ENCODE data around the gene DDX1. TPM values are rescaled to one million over a fixed set of nuclear protein-coding genes. Genes with fewer than 3 reads are reported as not detected.

Gene DDX1
- total and polyA plus RNA-seq, 9 of the 15 experiments (the other 6 are each of a cell fraction or from before 2014, with no cell fraction given): 116 to 277 (median 232) TPM

DNA sequence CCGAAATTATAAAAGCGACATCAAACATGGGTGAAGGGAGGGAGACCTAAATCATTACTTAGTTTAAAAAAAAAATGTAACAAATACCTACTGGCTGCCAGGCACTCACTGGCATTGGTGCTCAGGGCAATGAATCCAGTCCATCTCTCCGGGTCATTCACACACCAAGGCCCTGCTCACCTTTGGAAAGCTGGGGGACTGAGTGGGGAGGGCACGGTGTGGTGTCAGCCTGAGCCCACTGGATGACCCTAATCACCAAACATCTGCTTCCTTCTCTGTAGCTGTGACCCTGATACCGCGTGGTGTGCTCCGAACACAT, 336 bp upstream of the DDX1 start (continued):
- TF ChIP-seq, protein P1, sequence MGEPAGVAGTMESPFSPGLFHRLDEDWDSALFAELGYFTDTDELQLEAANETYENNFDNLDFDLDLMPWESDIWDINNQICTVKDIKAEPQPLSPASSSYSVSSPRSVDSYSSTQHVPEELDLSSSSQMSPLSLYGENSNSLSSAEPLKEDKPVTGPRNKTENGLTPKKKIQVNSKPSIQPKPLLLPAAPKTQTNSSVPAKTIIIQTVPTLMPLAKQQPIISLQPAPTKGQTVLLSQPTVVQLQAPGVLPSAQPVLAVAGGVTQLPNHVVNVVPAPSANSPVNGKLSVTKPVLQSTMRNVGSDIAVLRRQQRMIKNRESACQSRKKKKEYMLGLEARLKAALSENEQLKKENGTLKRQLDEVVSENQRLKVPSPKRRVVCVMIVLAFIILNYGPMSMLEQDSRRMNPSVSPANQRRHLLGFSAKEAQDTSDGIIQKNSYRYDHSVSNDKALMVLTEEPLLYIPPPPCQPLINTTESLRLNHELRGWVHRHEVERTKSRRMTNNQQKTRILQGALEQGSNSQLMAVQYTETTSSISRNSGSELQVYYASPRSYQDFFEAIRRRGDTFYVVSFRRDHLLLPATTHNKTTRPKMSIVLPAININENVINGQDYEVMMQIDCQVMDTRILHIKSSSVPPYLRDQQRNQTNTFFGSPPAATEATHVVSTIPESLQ (CRISPR knock-in tag; IDR thresholded peaks at IDR 0.05): peak; percentile 89
- TF ChIP-seq ZBTB11 (CRISPR knock-in tag; IDR thresholded peaks at IDR 0.05) (0 out of 6 replicates have a peak, but pooled peaks of 1 of the 3 experiments have one; percentile 97), CTCF (IDR thresholded peaks at IDR 0.05 in 2 of 3, conservative IDR thresholded peaks at IDR 0.05 in 1 of 3; ENCODE audit: insufficient read depth in 2 of 3, low read depth in 1 of 3, low read length in 3 of 3) (no peak), PHF8 (IDR thresholded peaks at IDR 0.05; ENCODE audit: borderline replicate concordance, low read length) (peak; percentile 55; the same call in 1 of the 2 replicates), PRPF4 (IDR thresholded peaks at IDR 0.05; ENCODE audit: insufficient read depth, low read depth, low read length, poor library complexity, severe bottlenecking) (no peak), TAF9B (IDR thresholded peaks at IDR 0.05; ENCODE audit: partially characterized antibody) (no peak), PHTF2 (CRISPR knock-in tag; IDR thresholded peaks at IDR 0.05) (no peak), NR1H2 (CRISPR knock-in tag; IDR thresholded peaks at IDR 0.05) (peak; percentile 98), RFX7 (CRISPR knock-in tag; IDR thresholded peaks at IDR 0.05) (no peak), SMARCB1 (IDR thresholded peaks at IDR 0.05; ENCODE audit: insufficient read length, low read depth) (no peak), TCF3 (CRISPR knock-in tag; IDR thresholded peaks at IDR 0.05) (peak; percentile 61; the same call in 1 of the 2 replicates), GATA2 (CRISPR knock-in tag; IDR thresholded peaks at IDR 0.05) (0 out of 2 replicates have a peak, but pooled peaks have one; percentile 58), HDAC8 (tag; IDR thresholded peaks at IDR 0.05) (0 out of 2 replicates have a peak, but pooled peaks have one; percentile 69), XRCC3 (IDR thresholded peaks at IDR 0.05) (no peak), RAD21 (CRISPR knock-in tag; conservative IDR thresholded peaks at IDR 0.05 in 1 of 2, IDR thresholded peaks at IDR 0.05 in 1 of 2) (no peak)
- TF ChIP-seq, protein P2, sequence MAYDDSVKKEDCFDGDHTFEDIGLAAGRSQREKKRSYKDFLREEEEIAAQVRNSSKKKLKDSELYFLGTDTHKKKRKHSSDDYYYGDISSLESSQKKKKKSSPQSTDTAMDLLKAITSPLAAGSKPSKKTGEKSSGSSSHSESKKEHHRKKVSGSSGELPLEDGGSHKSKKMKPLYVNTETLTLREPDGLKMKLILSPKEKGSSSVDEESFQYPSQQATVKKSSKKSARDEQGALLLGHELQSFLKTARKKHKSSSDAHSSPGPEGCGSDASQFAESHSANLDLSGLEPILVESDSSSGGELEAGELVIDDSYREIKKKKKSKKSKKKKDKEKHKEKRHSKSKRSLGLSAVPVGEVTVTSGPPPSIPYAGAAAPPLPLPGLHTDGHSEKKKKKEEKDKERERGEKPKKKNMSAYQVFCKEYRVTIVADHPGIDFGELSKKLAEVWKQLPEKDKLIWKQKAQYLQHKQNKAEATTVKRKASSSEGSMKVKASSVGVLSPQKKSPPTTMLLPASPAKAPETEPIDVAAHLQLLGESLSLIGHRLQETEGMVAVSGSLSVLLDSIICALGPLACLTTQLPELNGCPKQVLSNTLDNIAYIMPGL (CRISPR knock-in tag; IDR thresholded peaks at IDR 0.05): no peak

Data from K562 (cell line).